Adrenal gland (tissue), 12 donors: ENCODE measurements around the gene SPEG. TPM values are rescaled to one million over a fixed set of nuclear protein-coding genes. Genes with fewer than 3 reads are reported as not detected.

Source experiments
- DNase-seq, 7 donors: peaks; one replicate each; pipeline ENCODE4 v3.0.0-alpha.2; 2019 to 2020
- H3K27ac ChIP-seq, 5 donors: fragments of 200-600 bp; sonication (generic) in 4 of 5; 1 replicate in 3 of 5; 2 replicates in 2 of 5; pipeline versions ENCODE4 v1.5.1 to v1.8.0; 2016 to 2020; ENCODE audit warnings: mild to moderate bottlenecking in 1 of 5
- H3K27me3 ChIP-seq: fragments of 200-600 bp; 2 replicates; pipeline ENCODE4 v1.8.0; 2021
- H3K36me3 ChIP-seq, 2 donors: fragments of 200-600 bp; replicated peaks in 1 of 2; 1 replicate in 1 of 2; 2 replicates in 1 of 2; pipeline versions ENCODE4 v1.5.1 to v1.8.0; 2018 to 2022
- H3K4me1 ChIP-seq, 2 donors: fragments of 200-600 bp; replicated peaks in 1 of 2; 1 replicate in 1 of 2; 2 replicates in 1 of 2; pipeline versions ENCODE4 v1.5.1 to v1.8.0; 2018 to 2021
- H3K4me3 ChIP-seq, 4 donors: fragments of 200-600 bp; sonication (generic) in 3 of 4; one replicate each; pipeline ENCODE4 v1.5.1; 2016 to 2018
- H3K9me3 ChIP-seq, 3 donors: fragments of 200-600 bp; sonication (generic) in 1 of 3; replicated peaks in 1 of 3; 1 replicate in 2 of 3; 2 replicates in 1 of 3; pipeline versions ENCODE4 v1.5.1 to v1.8.0; 2016 to 2021
- CTCF ChIP-seq, 6 experiments: fragments of 450-650 bp in 4 of 6; fragments of 200-600 bp in 2 of 6; sonication (generic) in 1 of 6; IDR thresholded peaks; 1 replicate in 5 of 6; 2 replicates in 1 of 6; pipeline versions ENCODE4 v1.5.1 to v1.8.0; 2016 to 2021; ENCODE audit warnings: antibody characterized with exemption in 6 of 6, mild to moderate bottlenecking in 2 of 6, moderate library complexity in 1 of 6
- POLR2A ChIP-seq, 2 donors: fragments of 450-650 bp; IDR thresholded peaks; one replicate each; pipeline ENCODE4 v1.6.1; 2017; ENCODE audit warnings: antibody characterized with exemption in 2 of 2, mild to moderate bottlenecking in 2 of 2, moderate library complexity in 1 of 2
- WGBS, 4 donors: extraction: QIAGEN DNeasy Blood & Tissue Kit in 2 of 4; methylation state at CpG; one replicate each; pipeline versions ENCODE4 v1.1.5 to v1.1.7; 2013 to 2017; 5-methylcytosine and 5-hydroxymethylcytosine counted together
- intact Hi-C, 2 donors: fragments of 100-400 bp; cut with DNase I; formaldehyde crosslinking; loops; one replicate each; pipeline versions ENCODE4 v1.14.1 to v1.15.0; 2022 to 2023
- polyA plus RNA-seq, 3 donors: library from polyadenylated mRNA; stranded (reverse); fragments of 200-250 nt in 2 of 3; fragments of 350-450 nt in 1 of 3; fragmentation: Illumina TruSeq in 1 of 3; extraction: RNeasy Lipid Tissue Mini Kit (QIAGEN cat#74804) in 1 of 3; gene quantifications; one replicate each; pipeline ENCODE4 v1.2.3, GENCODE V29; 2013 to 2014
- total RNA-seq, 9 donors: library from RNA; depleted of rRNA in 4 of 9; stranded (reverse); fragments of >200 nt in 4 of 9; fragments of 120-200 nt in 1 of 9; fragmentation: NEBNext Ultra II Directional in 1 of 9; extraction: Animal tissue kit (Norgen Biotek cat#: 25700) in 1 of 9; gene quantifications; one replicate each; pipeline versions ENCODE4 v1.1.0 to v1.2.4, GENCODE V29; 2013 to 2023
- donor health status: healthy with polysubstance abuse.
- donor health status: Bipolar disorder and iron deficiency.
- donor health status: DM: yes; HTN: yes; CAD: no.
- donor health status: DM: no; HTN: no; CAD: no.
- donor health status: DM: no; HTN: no; CAD: no.
- donor health status: DM: yes; HTN: yes; CAD: no.

Gene SPEG
- total and polyA plus RNA-seq, 12 donors, result 0.66 to 178 (median 5.5) TPM

- Histone ChIP-seq H3K27ac (peak overlapping the region in 1 of 5 donors; percentile 57), H3K4me3 (peak overlapping the region in 1 of 4 donors; percentile 25), H3K9me3 (no peaks in the 10 kb centered on the region), H3K4me1 (peaks cover 0 to 26% of the 10 kb centered on the region in 2 donors), H3K27me3 (peaks cover 62% of the 10 kb centered on the region), H3K36me3 (no peaks in the 10 kb centered on the region)
- intact Hi-C loops, result no loop called here
- TF ChIP-seq POLR2A (IDR thresholded peaks at IDR 0.05) (no peak), CTCF (IDR thresholded peaks at IDR 0.05) (no peak)
- no peak for DNase-seq
- 25 to 40% (median 34%) methylated on average over 15 to 24 of the region's 24 CpGs for WGBS, 4 donors
Observed at GRCh38 chr2:219523031-219523671, 88.5 kb downstream of the SPEG start.

- intact Hi-C loops, result loop anchor here (5.0 kb wide), 3 partner anchors 33 to 123 kb away; no protein-coding TSS in a partner anchor
- H3K27me3 ChIP-seq, result peaks cover 67% of the 10 kb centered on the region
- no peak overlapping the region for H3K27ac ChIP-seq
- no peak overlapping the region for H3K4me3 ChIP-seq
- DNase-seq, result no peak
- WGBS, 4 donors, result 79 to 90% (median 89%) methylated on average over 2 of the region's 2 CpGs
- H3K9me3 ChIP-seq, result no peaks in the 10 kb centered on the region
- peaks cover 0 to 26% of the 10 kb centered on the region in 2 donors for H3K4me1 ChIP-seq
- no peaks in the 10 kb centered on the region for H3K36me3 ChIP-seq
- TF ChIP-seq POLR2A (IDR thresholded peaks at IDR 0.05) (no peak), CTCF (IDR thresholded peaks at IDR 0.05) (no peak)
Observed at GRCh38 chr2:219524817-219525216, 90.2 kb downstream of the SPEG start.

GRCh38 chr2:219525533-219526232 lies 91.0 kb downstream of the SPEG start:
- Histone ChIP-seq H3K36me3 (no peaks in the 10 kb centered on the region), H3K27me3 (peaks cover 63% of the 10 kb centered on the region), H3K27ac (peak overlapping the region in 1 of 5 donors; percentile 66), H3K4me1 (peaks cover 0 to 25% of the 10 kb centered on the region in 2 donors), H3K9me3 (no peaks in the 10 kb centered on the region), H3K4me3 (no peak overlapping the region)
- 43 to 66% (median 51%) methylated on average over 9 of the region's 9 CpGs for WGBS, 4 donors
- no peak for TF ChIP-seq CTCF (IDR thresholded peaks at IDR 0.05)
- TF ChIP-seq POLR2A (IDR thresholded peaks at IDR 0.05), result no peak
- DNase-seq, result no peak
- intact Hi-C loops, result loop anchor here (5.0 kb wide), 3 partner anchors 33 to 123 kb away; no protein-coding TSS in a partner anchor

- no peak for TF ChIP-seq POLR2A (IDR thresholded peaks at IDR 0.05)
- no peak for TF ChIP-seq CTCF (IDR thresholded peaks at IDR 0.05)
- Histone ChIP-seq H3K27me3 (peaks cover 59% of the 10 kb centered on the region), H3K9me3 (no peaks in the 10 kb centered on the region), H3K4me1 (peaks cover 0 to 17% of the 10 kb centered on the region in 2 donors), H3K4me3 (no peak overlapping the region), H3K36me3 (no peaks in the 10 kb centered on the region), H3K27ac (peak overlapping the region in 1 of 5 donors; percentile 66)
- WGBS, 4 donors, result 49 to 57% (median 52%) methylated on average over 7 to 10 of the region's 11 CpGs
- no peak for DNase-seq
- intact Hi-C loops, result loop anchor here (5.0 kb wide), 3 partner anchors 34 to 124 kb away; no protein-coding TSS in a partner anchor
Observed at GRCh38 chr2:219526320-219527075, 91.9 kb downstream of the SPEG start.
